Upper lobe of left lung (tissue), 4 donors: ENCODE data around the gene YY2.

ENCODE experiments used
- CTCF ChIP-seq, 6 experiments: fragments of 450-650 bp in 4 of 6; fragments of 200-600 bp in 2 of 6; sonication (generic) in 2 of 6; IDR thresholded peaks; one replicate each; pipeline ENCODE4 v1.5.1; 2016 to 2019; ENCODE audit warnings: antibody characterized with exemption in 6 of 6
- EP300 ChIP-seq, 4 donors: sonication (generic); formaldehyde crosslinking; IDR thresholded peaks; one replicate each; pipeline ENCODE4 v1.5.1; 2017; ENCODE audit warnings: antibody characterized with exemption in 4 of 4, control low read depth in 2 of 4
- POLR2A ChIP-seq, 4 donors: fragments of 450-650 bp; IDR thresholded peaks; one replicate each; pipeline ENCODE4 v1.5.1; 2016 to 2017; ENCODE audit warnings: antibody characterized with exemption in 4 of 4, mild to moderate bottlenecking in 2 of 4
- POLR2AphosphoS5 ChIP-seq, 2 donors: sonication (generic); formaldehyde crosslinking; IDR thresholded peaks; one replicate each; pipeline ENCODE4 v1.5.1; 2017; ENCODE audit warnings: antibody characterized with exemption in 2 of 2

- no peak for TF ChIP-seq CTCF (IDR thresholded peaks at IDR 0.05)
- TF ChIP-seq POLR2A (IDR thresholded peaks at IDR 0.05): no peak
- TF ChIP-seq POLR2AphosphoS5 (IDR thresholded peaks at IDR 0.05): no peak
- TF ChIP-seq EP300 (IDR thresholded peaks at IDR 0.05): no peak
Measured at GRCh38 chrX:21905953-21906352, 50.2 kb downstream of the YY2 start.
